ENCODE results near the gene SIDT2.
"Not testable (repeated sequence)": the region's sequence is repeated elsewhere in the genome, so short reads cannot be mapped to it uniquely, and the experiment has no call there.

The SIDT2 gene

GRCh38 chr11:117172724-117173421, 5.7 kb upstream of the SIDT2 start:
- DNase-seq (ENCODE audit: low spot score), result no peak

DNA sequence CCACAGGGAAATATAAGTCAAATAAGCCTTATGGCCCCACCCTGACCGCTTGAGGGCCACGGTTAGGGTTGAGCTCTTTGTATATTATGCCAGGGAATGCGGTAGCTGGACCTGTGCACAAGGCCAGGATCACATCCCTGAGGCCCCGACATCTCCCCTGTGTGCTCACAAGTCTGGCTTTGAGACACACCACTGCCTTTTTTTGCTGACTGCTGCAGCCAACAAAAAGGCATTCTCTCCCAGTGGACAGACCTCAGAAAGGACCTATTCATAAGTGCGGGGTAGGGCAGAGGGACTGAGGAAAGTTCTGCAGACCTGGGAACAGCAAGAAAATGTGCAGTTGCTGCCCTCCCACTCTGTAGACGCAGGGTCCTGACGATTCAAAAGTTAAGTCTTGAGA, 3.4 kb upstream of the SIDT2 start:
- no peak for DNase-seq (ENCODE audit: low spot score)

GRCh38 chr11:117175781-117176180, 2.8 kb upstream of the SIDT2 start:
- DNase-seq (ENCODE audit: low spot score), result no peak

DNA sequence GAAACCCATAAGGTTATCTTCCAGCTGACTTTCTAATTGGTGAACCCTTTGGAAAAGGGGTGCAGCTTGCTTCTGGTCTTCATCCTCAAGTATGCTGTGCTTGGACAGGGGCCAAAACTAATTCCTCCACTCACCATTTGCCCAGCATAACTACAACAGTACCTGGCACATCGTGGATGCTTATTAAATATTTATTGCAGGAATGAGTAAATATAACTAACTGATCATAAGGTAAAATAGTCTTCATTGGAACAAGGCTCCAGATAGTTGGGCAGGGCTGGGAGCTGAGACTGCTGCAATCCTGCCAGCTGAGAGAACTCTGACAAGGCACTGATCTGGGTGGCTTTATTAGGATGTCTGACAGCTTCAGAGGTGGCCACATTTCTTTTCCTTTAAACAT, 2.4 kb upstream of the SIDT2 start:
- DNase-seq (ENCODE audit: low spot score), result no peak

DNA sequence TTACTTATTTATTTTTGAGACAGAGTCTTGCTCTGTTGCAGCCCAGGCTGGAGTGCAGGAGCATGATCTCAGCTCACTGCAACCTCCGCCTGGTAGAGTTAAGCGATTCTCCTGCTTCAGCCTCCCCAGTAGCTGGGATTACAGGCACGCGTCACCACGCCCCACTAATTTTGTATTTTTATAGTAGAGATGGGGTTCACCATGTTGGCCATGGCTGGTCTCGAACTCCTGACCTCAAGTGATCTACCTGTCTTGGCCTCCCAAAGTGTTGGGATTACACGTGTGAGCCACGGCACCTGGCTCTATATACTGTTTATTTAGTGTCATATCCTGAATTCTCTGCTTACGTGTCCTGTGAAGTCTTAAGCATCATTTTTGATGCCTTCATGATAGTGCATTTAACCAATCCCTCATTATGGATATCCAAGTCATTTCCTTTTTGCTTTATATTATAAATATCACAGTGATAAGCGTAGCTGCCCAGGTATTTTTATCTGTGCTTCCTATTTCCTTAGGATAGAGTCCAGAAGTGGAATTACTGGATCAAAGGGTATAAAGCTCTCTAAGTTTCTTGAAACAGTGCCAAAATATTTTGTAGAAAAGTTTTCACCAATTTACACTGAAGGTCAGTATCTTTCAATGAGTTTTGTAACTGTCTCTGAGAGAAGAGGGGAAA, 871 bp upstream of the SIDT2 start:
- DNase-seq (ENCODE audit: low spot score), result no peak

DNA sequence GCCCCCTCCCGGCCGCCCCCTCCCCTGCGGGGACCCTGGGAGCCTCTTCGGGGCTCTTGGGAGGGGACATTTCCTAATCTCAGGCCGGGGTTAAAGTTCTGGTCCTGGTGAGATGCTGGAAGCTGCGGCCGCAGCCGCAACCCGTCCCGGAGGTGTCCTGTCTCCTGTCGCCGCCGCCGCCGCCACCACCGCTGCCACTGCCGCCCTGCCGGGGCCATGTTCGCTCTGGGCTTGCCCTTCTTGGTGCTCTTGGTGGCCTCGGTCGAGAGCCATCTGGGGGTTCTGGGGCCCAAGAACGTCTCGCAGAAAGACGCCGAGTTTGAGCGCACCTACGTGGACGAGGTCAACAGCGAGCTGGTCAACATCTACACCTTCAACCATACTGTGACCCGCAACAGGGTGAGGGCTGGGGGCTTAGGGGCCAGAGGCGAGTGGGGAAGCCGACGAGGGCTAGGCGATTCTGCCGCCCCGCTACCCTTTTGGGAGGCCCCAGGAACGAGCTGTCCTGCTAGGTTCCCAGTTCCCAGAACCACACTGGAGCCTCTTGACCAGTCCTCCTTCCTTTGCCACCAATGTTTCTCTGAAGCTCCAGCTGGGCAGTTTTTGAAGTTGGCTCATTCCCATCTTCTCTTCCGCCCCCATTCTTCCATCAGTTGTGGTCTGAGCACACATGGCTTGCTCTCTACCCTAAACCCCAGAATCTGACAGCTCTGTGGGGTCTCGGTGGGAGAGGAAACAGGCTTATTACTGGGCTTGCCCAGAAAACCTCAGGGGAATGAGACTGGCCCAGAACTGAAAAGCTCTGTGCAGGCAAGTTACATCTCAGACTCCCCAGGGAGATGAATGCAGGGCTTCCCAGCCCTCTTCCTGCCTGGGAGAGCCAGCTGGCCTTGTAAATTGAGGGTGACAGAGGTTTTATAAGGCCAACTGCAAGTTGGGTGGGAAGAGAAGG, 781 bp downstream of the SIDT2 start:
- no peak for DNase-seq (ENCODE audit: low spot score)

DNA sequence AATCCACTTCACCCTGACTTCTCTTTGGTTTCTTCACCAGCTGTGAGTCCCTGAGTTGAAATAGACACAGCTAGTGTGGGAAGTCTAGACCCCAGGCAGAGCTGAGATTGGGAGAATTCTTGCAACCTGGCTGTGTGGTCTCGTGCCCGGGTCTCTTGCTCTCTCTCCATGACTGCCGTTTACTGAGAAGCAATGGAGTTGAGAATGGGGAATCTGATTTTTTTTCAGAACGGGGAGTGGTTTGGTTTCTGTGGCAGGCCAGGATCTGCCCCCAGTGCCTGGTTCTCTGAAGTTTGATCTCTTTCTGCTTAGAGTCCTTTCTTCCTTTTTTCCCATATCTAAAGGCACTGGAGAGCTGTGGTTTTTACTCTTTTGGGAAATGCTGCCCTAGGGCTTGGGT, 1.5 kb downstream of the SIDT2 start:
- DNase-seq (ENCODE audit: low spot score), result no peak

DNA sequence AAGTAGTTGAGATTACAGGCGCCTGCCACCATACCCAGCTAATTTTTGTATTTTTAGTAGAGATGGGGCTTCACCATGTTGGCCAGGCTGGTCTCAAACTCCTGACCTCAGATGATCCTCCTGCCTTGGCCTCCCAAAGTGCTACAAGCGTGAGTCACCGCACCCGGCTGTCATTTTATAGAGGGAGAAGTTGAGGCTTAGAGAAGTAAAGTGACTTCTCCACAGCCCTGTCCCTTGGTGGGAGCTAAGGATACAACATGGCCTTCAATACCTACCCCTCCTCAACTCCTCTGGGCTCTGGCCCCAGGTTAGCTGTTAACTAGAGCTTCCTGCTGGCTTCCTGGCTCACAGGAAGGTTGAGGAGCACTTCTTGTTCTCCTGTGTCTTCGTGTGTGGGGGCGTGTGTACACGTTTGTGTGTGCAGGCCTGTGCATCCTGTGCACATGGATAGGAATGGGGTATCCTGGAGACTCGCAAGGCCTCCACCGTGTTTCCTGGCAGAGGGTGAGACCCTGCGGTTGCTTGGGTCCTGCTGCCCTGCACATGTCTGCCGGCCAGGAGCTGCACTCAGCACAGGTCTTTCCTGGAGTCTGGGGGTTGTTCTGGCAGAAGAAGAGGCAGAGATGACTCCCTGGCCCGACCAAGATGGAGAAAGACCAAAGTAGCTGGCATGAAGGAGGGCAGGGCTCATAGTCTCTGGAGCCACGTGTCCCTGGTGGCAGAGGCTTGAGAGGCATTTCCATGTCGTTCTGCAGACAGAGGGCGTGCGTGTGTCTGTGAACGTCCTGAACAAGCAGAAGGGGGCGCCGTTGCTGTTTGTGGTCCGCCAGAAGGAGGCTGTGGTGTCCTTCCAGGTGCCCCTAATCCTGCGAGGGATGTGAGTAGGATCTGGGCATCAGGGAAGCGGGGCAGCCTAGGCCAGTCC, 2.4 kb downstream of the SIDT2 start:
- DNase-seq (ENCODE audit: low spot score), result peak; percentile 87

DNA sequence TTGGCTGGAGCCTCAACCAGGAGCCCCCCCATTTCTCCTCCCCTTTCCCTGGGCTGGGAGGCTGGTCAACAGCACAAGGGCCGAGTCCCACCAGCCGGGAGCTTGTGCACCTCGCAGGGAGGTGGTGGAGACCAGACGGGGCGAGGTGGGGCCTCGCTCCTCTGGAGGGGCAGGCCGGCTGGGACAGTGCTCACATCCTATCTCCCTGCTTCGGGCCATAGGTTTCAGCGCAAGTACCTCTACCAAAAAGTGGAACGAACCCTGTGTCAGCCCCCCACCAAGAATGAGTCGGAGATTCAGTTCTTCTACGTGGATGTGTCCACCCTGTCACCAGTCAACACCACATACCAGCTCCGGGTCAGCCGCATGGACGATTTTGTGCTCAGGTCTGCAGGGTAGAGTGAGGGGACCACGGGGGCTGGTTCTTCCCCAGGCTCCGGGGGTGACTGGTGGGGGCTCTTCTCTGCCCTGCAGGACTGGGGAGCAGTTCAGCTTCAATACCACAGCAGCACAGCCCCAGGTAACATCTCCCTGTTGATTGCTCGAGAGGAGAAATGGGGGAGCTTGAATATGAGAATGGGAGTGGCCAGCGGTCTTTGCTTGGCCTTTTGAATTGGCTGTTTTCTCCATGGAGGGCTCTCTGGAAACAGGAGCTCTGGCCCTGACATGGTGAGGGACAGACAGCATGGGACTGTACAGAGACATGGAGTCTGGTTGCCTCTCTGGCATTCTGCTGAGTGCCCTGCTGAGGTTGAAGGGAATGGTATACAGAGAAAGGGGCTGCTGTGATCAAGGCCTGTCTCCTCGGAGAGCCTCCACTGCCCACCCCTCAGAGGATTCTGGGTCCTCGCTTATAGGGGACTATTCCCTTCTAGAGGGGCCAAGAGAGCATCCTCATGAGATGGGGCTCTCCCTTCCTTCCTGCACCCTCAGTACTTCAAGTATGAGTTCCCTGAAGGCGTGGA, 3.3 kb downstream of the SIDT2 start:
- no peak for DNase-seq (ENCODE audit: low spot score)

DNA sequence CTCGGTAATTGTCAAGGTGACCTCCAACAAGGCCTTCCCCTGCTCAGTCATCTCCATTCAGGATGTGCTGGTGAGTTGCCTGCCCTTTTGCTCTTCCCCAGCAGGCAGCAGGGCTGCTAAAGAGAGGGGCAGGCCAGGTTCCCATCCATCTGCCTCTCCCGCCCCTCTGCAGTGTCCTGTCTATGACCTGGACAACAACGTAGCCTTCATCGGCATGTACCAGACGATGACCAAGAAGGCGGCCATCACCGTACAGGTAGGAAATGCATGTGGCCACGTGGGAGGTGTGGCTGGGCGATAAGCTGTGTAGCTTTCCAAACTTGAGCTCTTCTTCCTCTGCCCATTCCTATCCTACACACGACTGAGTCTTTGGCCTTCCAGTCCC, 4.0 kb downstream of the SIDT2 start:
- DNase-seq (ENCODE audit: low spot score), result no peak

- DNase-seq (ENCODE audit: low spot score), result not testable (repeated sequence)
Measured at GRCh38 chr11:117183178-117183577, 4.6 kb downstream of the SIDT2 start.

GRCh38 chr11:117183724-117184349, 5.3 kb downstream of the SIDT2 start:
- no peak for DNase-seq (ENCODE audit: low spot score)

DNA sequence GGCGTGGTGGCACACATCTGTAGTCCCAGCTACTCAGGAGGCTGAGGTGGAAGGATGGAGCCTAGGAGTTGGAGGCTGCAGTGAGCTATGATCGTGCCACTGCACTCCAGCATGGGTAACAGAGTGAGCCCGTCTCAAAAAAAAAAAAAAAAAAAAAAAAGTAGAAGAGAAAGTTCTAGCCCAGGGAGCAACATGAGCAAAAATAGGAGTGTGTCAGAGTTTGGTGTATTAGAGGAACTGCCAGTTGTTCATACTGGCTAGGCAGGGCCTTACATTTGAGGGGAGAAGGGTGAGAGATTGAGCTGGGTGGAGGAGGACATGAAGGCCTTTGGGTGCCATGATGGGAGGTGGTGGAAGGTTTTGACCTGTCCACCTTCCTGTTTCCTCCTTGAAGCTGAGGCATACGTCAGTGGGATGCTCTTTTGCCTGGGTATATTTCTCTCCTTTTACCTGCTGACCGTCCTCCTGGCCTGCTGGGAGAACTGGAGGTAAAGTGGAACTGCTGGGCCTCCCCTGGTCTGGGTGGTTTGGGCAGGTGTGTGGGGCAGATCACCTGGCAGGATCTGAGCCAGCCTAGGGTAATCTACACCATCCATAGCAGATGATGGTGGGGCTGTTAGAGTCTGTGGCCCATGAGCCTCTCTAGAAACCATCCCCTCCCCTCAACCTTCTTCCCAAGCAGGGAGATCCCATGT, 7.3 kb downstream of the SIDT2 start:
- no peak for DNase-seq (ENCODE audit: low spot score)

- no peak for DNase-seq (ENCODE audit: low spot score)
Measured at GRCh38 chr11:117186431-117186761, 7.9 kb downstream of the SIDT2 start.

GRCh38 chr11:117187007-117187406, 8.5 kb downstream of the SIDT2 start:
- DNase-seq (ENCODE audit: low spot score), result no peak

GRCh38 chr11:117187428-117187798, 8.9 kb downstream of the SIDT2 start:
- peak; percentile 28 for DNase-seq (ENCODE audit: low spot score)

DNA sequence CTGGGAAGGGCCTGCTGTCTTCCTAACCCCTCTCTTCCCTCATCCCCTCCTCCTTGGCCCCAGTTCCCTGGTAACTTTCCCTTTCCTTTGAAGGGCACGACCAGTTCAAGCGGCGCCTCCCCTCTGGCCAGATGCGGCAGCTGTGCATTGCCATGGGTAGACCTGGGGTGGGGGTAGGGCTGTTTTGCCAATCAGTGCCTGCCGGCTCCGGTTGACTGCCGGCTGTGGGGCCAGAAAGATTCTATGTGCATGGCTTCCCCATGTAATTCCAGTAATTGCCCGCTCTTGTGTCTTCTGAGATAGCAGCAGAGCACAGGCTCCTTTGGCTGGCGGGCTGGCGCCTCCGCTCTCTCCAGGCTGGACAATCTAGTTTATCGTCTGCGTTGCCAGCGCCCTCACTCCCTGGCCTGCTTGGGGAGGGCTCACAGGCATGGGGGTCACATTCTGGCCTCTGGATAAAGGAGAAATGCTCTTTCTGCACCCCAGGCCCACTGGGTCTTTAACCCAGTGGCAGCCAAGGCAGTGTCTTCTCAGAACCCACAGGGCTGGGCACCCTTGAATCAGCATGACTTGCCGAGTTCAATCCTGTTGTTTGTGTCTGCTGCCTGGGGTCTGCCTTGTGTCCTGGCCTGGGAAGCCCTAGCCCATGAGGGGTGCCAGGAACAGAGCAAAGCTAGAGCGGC, 9.4 kb downstream of the SIDT2 start:
- DNase-seq (ENCODE audit: low spot score), result peak; percentile 35

DNA sequence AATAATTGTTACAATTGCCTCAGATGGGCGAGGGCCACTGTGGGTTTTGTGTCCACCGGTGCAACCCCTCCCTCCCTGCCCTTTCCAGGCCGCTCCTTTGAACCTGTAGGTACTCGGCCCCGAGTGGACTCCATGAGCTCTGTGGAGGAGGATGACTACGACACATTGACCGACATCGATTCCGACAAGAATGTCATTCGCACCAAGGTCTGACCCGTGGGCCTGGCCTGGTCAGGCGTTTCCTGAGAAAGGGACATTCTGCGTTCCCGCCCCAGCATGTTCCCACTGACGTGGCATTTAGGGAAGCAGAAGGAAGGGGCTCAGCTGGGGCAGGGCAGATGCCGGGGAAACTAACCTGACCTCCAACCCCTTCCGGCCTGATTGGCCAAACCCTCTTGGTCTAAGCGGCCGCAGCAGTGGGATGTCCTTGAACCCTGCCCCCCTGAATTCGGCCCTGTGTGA, 10.1 kb downstream of the SIDT2 start:
- peak; percentile 37 for DNase-seq (ENCODE audit: low spot score)

Measured in ecto neural progenitor cell (in vitro differentiated cells).